ENCODE results near the gene GLT1D1. TPM values are rescaled to one million over a fixed set of nuclear protein-coding genes. Genes with fewer than 3 reads are reported as not detected.
"Not testable (repeated sequence)": the region's sequence is repeated elsewhere in the genome, so short reads cannot be mapped to it uniquely, and the experiment has no call there.

GLT1D1 gene
- total and polyA plus RNA-seq, 5 experiments from 2014 or later, result not detected

DNA sequence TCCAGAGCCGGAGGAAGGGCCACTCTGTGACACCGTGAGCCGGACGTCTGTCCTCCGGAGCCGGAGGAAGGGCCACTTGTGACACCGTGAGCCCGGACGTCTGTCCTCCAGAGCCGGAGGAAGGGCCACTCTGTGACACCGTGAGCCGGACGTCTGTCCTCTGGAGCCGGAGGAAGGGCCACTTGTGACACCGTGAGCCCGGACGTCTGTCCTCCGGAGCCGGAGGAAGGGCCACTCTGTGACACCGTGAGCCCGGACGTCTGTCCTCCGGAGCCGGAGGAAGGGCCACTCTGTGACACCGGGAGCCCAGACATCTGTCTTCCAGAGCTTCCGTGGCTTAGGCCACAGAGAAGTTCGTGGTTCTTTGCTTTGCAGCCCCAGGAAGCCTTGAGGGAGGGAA lies 6.6 kb upstream of the GLT1D1 start:
- H3K27ac Mint-ChIP-seq, H3K4me3 Mint-ChIP-seq, ATAC-seq, H3K9me3 Mint-ChIP-seq, POLR2A ChIA-PET, H3K36me3 Mint-ChIP-seq, DNase-seq: not testable (repeated sequence)
- H3K27me3 Mint-ChIP-seq, result peaks cover under 1 to 13% (median 3%) of the 10 kb centered on the region in 5 donors
- peaks cover 0 to 14% (median 0%) of the 10 kb centered on the region in 4 donors for H3K4me1 Mint-ChIP-seq

DNA sequence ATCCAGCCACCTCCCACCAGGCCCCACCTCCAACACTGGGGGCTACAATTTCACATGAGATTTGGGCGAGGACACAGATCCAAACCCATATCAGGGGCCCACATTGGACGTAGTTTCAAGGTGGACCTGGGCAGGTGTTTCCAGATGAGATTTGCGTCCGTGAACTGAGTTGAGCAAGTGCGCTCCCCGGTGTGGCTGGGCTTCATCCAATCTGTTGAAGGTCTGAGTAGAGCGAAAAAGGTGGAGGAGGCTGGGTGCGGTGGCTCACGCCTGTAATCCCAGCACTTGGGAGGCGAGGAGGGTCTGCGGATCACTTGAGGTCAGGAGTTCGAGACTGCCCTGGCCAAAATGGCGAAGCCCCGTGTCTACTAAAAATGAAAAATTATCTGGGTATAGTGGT lies 4.9 kb upstream of the GLT1D1 start:
- Mint-ChIP-seq H3K4me1 (peaks cover 0 to 4% (median 0%) of the 10 kb centered on the region in 4 donors), H3K36me3 (no peaks in the 10 kb centered on the region), H3K9me3 (peaks cover 0 to 2% (median 0%) of the 10 kb centered on the region in 9 donors), H3K4me3 (no peak overlapping the region), H3K27ac (no peak overlapping the region), H3K27me3 (peaks cover 6 to 16% (median 13%) of the 10 kb centered on the region in 5 donors)
- no peak for ATAC-seq
- no peak for DNase-seq
- POLR2A ChIA-PET, result no interaction called here

DNA sequence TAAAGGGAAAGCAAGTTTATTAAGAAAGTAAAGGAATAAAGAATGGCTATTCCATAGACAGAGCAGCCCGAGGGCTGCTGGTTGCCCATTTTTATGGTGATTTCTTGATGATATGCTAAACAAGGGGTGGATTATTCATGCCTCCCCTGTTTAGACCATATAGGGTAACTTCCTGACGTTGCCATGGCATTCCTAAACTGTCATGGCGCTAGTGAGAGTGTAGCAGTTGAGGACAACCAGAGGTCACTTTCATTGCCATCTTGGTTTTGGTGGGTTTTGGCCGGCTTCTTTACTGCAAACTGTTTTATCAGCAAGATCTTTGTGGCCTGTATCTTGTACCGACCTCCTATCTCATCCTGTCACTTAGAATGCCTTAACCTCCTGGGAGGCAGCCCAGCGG lies 3.5 kb upstream of the GLT1D1 start:
- H3K27me3 Mint-ChIP-seq, result peaks cover 7 to 25% (median 21%) of the 10 kb centered on the region in 5 donors
- ATAC-seq, DNase-seq, H3K9me3 Mint-ChIP-seq, POLR2A ChIA-PET, H3K27ac Mint-ChIP-seq, H3K36me3 Mint-ChIP-seq, H3K4me3 Mint-ChIP-seq, H3K4me1 Mint-ChIP-seq: not testable (repeated sequence)

DNA sequence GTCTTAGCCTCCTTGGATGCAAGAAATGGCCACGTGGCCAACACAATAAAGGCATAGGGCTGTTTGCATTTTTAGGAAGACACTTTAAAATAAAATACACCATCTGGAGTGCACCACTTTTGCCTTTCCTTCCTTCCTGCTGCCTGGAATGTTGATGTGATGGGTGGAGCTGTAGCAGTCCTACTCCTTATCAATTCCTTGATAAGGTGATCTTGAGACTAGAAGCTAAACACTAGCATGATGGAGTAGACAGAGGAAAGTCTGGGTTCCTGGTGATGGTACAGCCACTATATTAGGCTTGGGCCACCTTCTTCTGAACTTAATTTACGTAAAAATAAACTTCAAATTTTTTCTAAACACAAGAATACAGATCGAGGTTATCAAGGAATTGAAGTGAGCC lies 2.9 kb upstream of the GLT1D1 start:
- Mint-ChIP-seq H3K4me1 (peaks cover 0 to 6% (median 0%) of the 10 kb centered on the region in 4 donors), H3K4me3 (no peak overlapping the region), H3K36me3 (no peaks in the 10 kb centered on the region), H3K27ac (no peak overlapping the region), H3K9me3 (peaks cover 0 to 2% (median 0%) of the 10 kb centered on the region in 9 donors), H3K27me3 (peaks cover 7 to 29% (median 22%) of the 10 kb centered on the region in 5 donors)
- POLR2A ChIA-PET, result no interaction called here
- ATAC-seq, result no peak
- DNase-seq, result no peak

DNA sequence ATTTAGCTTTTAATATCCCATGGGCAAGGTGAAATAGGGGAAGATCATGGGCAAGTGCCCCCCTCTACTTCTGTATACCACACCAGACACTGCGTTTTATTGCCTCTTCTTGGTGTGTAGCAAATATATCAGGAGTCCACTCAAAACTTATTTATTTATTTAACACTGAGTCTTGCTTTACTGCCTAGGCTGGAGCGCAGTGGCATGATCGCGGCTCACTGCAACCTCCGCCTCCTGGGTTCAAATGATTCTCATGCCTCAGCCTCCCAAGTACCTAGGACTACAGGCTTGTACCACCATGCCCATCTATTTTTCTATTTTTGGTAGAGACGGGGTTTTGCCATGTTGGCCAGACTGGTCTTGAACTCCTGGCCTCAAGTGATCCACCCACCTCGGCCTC lies 1.8 kb upstream of the GLT1D1 start:
- POLR2A ChIA-PET, ATAC-seq, H3K4me3 Mint-ChIP-seq, H3K36me3 Mint-ChIP-seq, H3K4me1 Mint-ChIP-seq, H3K27ac Mint-ChIP-seq, H3K9me3 Mint-ChIP-seq, DNase-seq: not testable (repeated sequence)
- H3K27me3 Mint-ChIP-seq, result peaks cover 13 to 29% (median 27%) of the 10 kb centered on the region in 5 donors

DNA sequence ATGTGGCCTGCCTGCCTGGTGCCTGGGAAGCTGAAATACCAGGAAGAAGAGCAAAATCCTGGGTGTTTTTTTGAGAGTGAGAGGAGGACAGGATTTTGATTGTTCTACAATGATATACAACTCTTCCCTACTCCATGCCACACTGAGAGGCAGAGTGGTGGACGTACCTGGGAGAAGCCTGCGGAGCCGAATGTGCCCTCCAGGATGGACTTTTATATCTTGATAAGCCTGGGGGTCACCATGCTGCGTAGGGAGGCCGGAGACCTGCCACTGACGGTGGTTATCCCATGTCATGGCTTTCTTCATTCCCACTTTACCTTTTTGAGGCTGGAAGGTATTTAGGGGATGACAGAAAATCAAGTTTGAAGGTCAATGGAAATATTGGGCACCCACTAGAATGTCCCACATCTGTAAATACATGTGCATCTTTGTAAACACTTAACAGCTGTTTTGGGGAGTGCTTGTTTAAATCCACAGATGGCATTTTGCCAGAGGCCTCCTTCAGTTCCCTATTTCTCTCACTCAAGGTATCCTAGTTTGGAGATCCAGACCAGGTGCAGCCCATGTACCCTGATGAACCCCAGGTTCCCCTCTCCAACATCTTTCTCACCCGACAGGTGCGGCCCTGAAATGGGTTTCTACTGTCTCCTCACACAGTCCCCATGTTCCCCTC lies 1.1 kb upstream of the GLT1D1 start:
- peaks cover 13 to 29% (median 28%) of the 10 kb centered on the region in 5 donors for H3K27me3 Mint-ChIP-seq
- POLR2A ChIA-PET, result no interaction called here
- H3K36me3 Mint-ChIP-seq, result peaks cover 0 to 6% (median 0%) of the 10 kb centered on the region in 3 donors
- ATAC-seq (no peak), DNase-seq (no peak)
- peaks cover 0 to 2% (median 0%) of the 10 kb centered on the region in 9 donors for H3K9me3 Mint-ChIP-seq
- peaks cover 0 to 8% (median 0%) of the 10 kb centered on the region in 4 donors for H3K4me1 Mint-ChIP-seq
- H3K4me3 Mint-ChIP-seq, result peak overlapping the region in 1 of 10 donors; percentile 33
- H3K27ac Mint-ChIP-seq, result no peak overlapping the region

DNA sequence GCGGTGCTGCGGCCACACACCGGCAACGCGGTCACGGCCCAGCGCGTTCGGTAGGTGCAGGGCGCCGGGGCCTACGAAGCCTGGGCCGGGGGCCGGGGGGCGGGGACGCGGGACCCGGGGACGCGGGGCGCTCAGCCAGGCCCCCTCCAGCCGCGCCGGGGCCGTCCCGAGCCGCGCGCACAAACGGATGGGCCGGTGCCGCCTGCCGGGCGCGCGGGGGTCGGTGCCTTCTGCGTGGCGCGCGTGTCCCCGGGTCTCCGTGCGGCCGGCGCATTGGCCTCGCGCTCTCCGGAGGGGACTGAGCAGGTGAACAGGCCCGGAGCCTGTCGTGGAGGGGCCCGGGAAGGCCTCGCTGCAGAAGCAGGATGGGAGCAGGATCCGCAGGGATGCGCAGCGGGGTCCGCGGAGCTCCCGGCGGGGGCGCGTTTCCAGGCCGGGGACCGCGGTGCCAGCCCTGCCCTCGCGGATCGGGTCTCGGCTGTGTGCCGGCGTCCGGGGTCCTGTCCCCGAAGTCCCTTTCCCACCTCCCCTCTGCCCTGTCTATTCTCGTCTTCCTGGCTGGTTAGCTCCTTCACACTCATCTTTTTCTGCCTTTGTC lies 421 bp downstream of the GLT1D1 start:
- Mint-ChIP-seq H3K36me3 (peaks cover 0 to 6% (median 0%) of the 10 kb centered on the region in 3 donors), H3K9me3 (peaks cover 0 to 2% (median 0%) of the 10 kb centered on the region in 9 donors), H3K27me3 (peaks cover 13 to 31% (median 28%) of the 10 kb centered on the region in 5 donors), H3K4me1 (peaks cover 0 to 8% (median 0%) of the 10 kb centered on the region in 4 donors), H3K4me3 (peak overlapping the region in 2 of 10 donors; percentile 27 to 60), H3K27ac (no peak overlapping the region)
- POLR2A ChIA-PET, result no interaction called here
- DNase-seq (no peak), ATAC-seq (no peak)

DNA sequence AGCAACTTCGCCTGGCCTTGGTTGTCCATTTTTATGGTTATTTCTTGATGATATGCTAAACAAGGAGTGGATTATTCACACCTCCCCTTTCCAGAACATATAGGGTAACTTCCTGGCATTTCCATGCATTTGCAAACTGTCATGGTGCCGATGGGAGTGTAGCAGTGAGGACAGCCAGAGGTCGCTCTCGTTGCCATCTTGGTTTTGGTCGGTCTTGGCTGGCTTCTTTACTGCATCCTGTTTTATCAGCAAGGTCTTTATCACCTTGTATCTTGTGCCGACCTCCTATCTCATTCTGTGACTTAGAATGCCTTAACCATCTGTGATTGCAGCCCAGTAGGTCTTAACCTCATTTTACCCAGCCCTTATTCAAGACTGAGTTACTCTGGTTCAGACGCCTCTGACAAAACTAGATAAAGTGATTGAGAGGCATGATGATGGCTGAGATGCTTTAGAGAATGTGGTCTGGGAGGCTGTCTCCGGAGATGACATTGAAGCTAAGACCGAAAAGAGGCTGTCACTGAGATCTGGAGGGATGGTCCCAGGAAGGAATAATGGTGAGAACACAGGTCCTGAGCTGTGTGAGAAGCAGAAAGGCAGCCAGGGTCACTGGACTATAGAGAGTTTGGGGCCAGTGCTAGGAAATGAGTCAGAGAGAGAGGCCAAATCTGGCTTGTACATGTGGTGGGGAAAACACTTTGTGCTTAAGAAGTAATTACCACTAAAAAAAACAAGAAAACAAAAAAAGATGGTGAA lies 2.9 kb downstream of the GLT1D1 start:
- ATAC-seq (no peak), DNase-seq (no peak)
- peaks cover 0 to 8% (median 0%) of the 10 kb centered on the region in 4 donors for H3K4me1 Mint-ChIP-seq
- H3K27ac Mint-ChIP-seq, result no peak overlapping the region
- peaks cover 0 to 2% (median 0%) of the 10 kb centered on the region in 9 donors for H3K9me3 Mint-ChIP-seq
- peaks cover 12 to 40% (median 26%) of the 10 kb centered on the region in 5 donors for H3K27me3 Mint-ChIP-seq
- H3K4me3 Mint-ChIP-seq, result no peak overlapping the region
- peaks cover 0 to 6% (median 0%) of the 10 kb centered on the region in 3 donors for H3K36me3 Mint-ChIP-seq
- POLR2A ChIA-PET, result no interaction called here

DNA sequence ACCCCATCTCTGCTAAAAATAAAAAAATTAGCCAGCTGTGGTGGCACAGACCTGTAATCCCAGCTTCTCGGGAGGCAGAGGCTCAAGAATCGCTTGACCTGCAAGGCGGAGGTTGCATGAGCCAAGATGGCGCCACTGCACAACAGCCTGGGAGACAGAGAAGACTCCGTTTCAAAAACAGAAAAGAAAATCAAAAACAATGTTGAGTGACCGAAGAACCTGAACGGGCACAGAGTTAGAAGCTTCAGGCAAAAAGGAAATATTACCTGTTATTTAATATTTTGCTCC lies 3.5 kb downstream of the GLT1D1 start:
- Mint-ChIP-seq H3K4me3 (no peak overlapping the region), H3K36me3 (peaks cover 0 to 6% (median 0%) of the 10 kb centered on the region in 3 donors), H3K27ac (no peak overlapping the region), H3K9me3 (peaks cover 0 to 2% (median 0%) of the 10 kb centered on the region in 9 donors), H3K27me3 (peaks cover 12 to 36% (median 25%) of the 10 kb centered on the region in 5 donors), H3K4me1 (peaks cover 0 to 8% (median under 1%) of the 10 kb centered on the region in 4 donors)
- DNase-seq (no peak), ATAC-seq (no peak)
- POLR2A ChIA-PET, result no interaction called here

DNA sequence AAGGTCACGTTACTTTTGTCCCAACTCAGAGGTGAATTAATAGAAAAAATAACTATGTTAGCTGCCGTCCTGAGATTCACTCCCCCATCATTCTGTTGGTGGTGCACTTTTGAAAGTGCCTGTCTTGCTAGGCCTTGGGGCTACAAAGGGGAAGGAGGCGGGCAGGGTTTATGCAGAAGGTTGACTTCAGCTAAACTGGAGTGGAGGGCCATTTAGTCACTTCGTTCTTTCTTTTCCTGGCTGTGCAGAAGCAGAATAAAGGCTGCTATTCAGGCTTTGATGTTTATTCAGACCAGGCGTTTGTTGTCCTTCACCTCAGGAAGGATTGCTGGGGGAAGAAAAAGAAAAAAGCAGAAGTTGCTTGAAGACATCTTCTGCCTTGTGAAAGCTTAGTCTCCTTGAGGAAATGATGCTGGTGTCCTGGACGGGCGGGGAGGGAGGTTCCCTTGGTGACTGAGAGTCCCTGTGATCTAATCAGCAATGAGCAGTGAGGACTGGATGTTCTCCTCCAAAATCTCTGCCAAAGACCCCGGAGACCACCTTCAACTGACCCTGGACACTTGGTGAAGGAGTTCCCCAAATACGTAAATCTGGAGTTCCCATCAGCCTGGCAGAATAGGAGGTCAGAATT lies 4.0 kb downstream of the GLT1D1 start:
- Mint-ChIP-seq H3K36me3 (peaks cover 0 to 6% (median 0%) of the 10 kb centered on the region in 3 donors), H3K27ac (no peak overlapping the region), H3K9me3 (peaks cover 0 to 2% (median 0%) of the 10 kb centered on the region in 9 donors), H3K27me3 (peaks cover 9 to 31% (median 21%) of the 10 kb centered on the region in 5 donors), H3K4me1 (peaks cover 0 to 8% (median under 1%) of the 10 kb centered on the region in 4 donors), H3K4me3 (no peak overlapping the region)
- POLR2A ChIA-PET, result no interaction called here
- DNase-seq (no peak), ATAC-seq (no peak)

DNA sequence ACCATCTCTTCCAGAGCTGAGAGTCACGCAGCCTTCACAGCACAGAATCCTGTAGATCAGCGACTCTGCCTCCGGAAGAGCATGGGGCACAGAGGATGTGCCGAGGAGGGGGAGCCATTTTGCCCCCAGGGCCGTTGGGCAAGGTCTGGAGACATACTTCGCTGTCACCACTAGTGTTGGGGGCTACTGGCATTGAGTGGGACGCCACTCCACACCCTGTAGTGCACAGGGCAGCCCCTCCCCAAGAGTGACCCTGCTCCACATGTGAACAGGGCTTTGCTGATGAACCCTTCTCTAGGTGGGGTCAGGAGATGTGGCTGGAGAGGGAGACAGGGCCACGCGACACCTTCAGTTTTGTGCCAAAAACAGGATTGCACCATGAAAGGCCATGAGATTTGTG lies 6.0 kb downstream of the GLT1D1 start:
- Mint-ChIP-seq H3K36me3 (peaks cover 0 to 6% (median 0%) of the 10 kb centered on the region in 3 donors), H3K4me1 (peaks cover 0 to 7% (median under 1%) of the 10 kb centered on the region in 4 donors), H3K27me3 (peaks cover 8 to 19% (median 15%) of the 10 kb centered on the region in 5 donors), H3K9me3 (peaks cover 0 to 2% (median 0%) of the 10 kb centered on the region in 9 donors), H3K4me3 (no peak overlapping the region), H3K27ac (no peak overlapping the region)
- ATAC-seq (no peak), DNase-seq (no peak)
- POLR2A ChIA-PET, result no interaction called here

DNA sequence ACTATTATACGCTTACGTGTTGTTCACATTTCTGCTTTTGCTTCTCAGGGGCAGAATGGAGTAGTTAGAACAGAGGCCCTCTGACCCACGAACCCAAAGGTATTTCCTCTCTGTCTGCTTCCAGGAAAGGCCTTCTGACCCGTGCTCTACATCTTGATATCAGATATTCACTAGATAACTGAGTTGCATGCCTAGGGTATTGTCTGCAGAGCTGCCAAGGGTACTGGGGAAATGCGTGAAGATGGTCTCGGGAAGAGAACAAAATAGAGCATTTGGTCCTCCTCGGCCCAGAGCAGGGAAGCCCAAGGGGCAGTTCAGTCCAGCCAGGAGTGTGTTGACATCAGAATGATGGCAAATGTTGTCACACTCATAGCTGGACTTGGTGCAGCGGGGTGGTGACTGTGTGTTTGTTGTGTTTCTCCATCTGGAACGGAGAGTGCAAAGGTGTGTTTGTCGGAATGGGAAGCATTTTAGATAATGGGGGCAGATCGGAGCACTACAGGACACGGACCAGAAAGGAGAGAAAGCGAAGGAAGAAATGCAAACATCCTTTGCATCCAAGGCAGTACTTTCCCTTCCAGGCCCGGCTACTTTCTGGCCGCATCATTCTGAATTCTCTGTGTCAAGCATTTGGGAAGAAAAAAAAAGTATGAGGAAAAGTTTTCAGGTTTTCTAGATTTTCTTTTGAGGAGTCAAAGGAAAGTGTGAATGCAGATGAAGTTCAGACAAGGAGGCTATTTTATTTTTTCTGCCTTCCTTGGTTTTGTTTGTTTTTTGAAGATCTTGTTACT lies 8.1 kb downstream of the GLT1D1 start:
- POLR2A ChIA-PET, result no interaction called here
- no peak overlapping the region for H3K4me3 Mint-ChIP-seq
- H3K36me3 Mint-ChIP-seq, result peaks cover 0 to 2% (median 0%) of the 10 kb centered on the region in 3 donors
- H3K27ac Mint-ChIP-seq, result no peak overlapping the region
- H3K27me3 Mint-ChIP-seq, result peaks cover 2 to 10% (median 4%) of the 10 kb centered on the region in 5 donors
- no peaks in the 10 kb centered on the region for H3K9me3 Mint-ChIP-seq
- DNase-seq, result no peak
- H3K4me1 Mint-ChIP-seq, result peaks cover 0 to 2% (median under 1%) of the 10 kb centered on the region in 4 donors
- ATAC-seq, result no peak
